CD4-positive, alpha-beta T cell (primary cell): ENCODE data around the gene NFIC. TPM values are rescaled to one million over a fixed set of nuclear protein-coding genes. Genes with fewer than 3 reads are reported as not detected.

Experiments used
- ATAC-seq: fragments of 200-7000 bp; cut with Tn5 transposase; one replicate; pipeline ENCODE4 v1.10.0; 2022; ENCODE audit warnings: mild to moderate bottlenecking; ENCODE audit not compliant: poor library complexity
- CTCF ChIA-PET: fragments of 350-600 bp; sonication (Branson Sonifier 250); formaldehyde crosslinking; loops from one replicate; lab custom pipeline; 2021; ENCODE audit warnings: antibody characterized with exemption, inconsistent platforms; lab: Charles Lee
- POLR2A ChIA-PET: fragments of 350-600 bp; sonication (Branson Sonifier 250); formaldehyde crosslinking; loops from one replicate; lab custom pipeline; 2021; ENCODE audit warnings: antibody characterized with exemption, inconsistent platforms; lab: Charles Lee
- DNase-seq, 14 experiments: peaks; one replicate each; pipeline ENCODE4 v3.0.0-alpha.2; 2013 to 2020; ENCODE audit warnings: mixed read lengths in 2 of 14
- H3K27ac ChIP-seq, 2 donors: one replicate each; pipeline versions ENCODE4 v1.5.1 to v1.7.0; 2013; ENCODE audit warnings: low read length in 2 of 2, low read depth in 1 of 2, mild to moderate bottlenecking in 1 of 2
- H3K27me3 ChIP-seq, 2 experiments: 1 replicate in 1 of 2; 2 replicates in 1 of 2; pipeline versions ENCODE4 v1.6.1 to v1.7.0; 2013; ENCODE audit warnings: low read length in 2 of 2, control low read depth in 1 of 2, mild to moderate bottlenecking in 1 of 2, moderate library complexity in 1 of 2; ENCODE audit not compliant: insufficient read depth in 2 of 2, control insufficient read depth in 1 of 2
- H3K36me3 ChIP-seq: one replicate; pipeline ENCODE4 v1.6.1; 2013; ENCODE audit warnings: low read length, control low read depth; ENCODE audit not compliant: insufficient read depth
- H3K4me1 ChIP-seq: one replicate; pipeline ENCODE4 v1.6.1; 2013; ENCODE audit warnings: low read length, control low read depth; ENCODE audit not compliant: insufficient read depth
- H3K4me3 ChIP-seq: one replicate; pipeline ENCODE4 v1.5.1; 2013; ENCODE audit warnings: mild to moderate bottlenecking, low read length, moderate library complexity
- H3K9me3 ChIP-seq, 2 experiments: 1 replicate in 1 of 2; 2 replicates in 1 of 2; pipeline versions ENCODE4 v1.6.1 to v1.7.0; 2013; ENCODE audit warnings: low read length in 2 of 2, mild to moderate bottlenecking in 2 of 2, control low read depth in 1 of 2, moderate library complexity in 1 of 2; ENCODE audit not compliant: control insufficient read depth in 1 of 2, insufficient read depth in 1 of 2
- H3K27ac Mint-ChIP-seq: one replicate; pipeline ENCODE4 v1.8.0; 2020; ENCODE audit warnings: mixed read lengths
- H3K27me3 Mint-ChIP-seq: one replicate; pipeline ENCODE4 v1.8.0; 2021; ENCODE audit warnings: mixed read lengths
- H3K36me3 Mint-ChIP-seq: one replicate; pipeline ENCODE4 v1.8.0; 2021; ENCODE audit warnings: low read depth, mixed read lengths
- H3K4me1 Mint-ChIP-seq: one replicate; pipeline ENCODE4 v1.8.0; 2021; ENCODE audit warnings: low read depth, mixed read lengths
- H3K4me3 Mint-ChIP-seq: one replicate; pipeline ENCODE4 v1.8.0; 2020; ENCODE audit warnings: mild to moderate bottlenecking, mixed read lengths
- H3K9me3 Mint-ChIP-seq: one replicate; pipeline ENCODE4 v1.8.0; 2020; ENCODE audit warnings: mixed read lengths
- intact Hi-C, 2 experiments: fragments of 100-400 bp; cut with DNase I in 1 of 2; cut with micrococcal nuclease in 1 of 2; formaldehyde crosslinking; loops; one replicate each; pipeline versions ENCODE4 v1.15.1 to v1.9.0; 2023 to 2025; cut with DNase I, micrococcal nuclease
- total RNA-seq, 174 experiments: library from RNA in 2 of 174; stranded (reverse) in 2 of 174; gene quantifications; one replicate each; pipeline ENCODE4 v1.2.3 and lab custom pipeline; 2021 to 2026
- TF ChIP-seq, protein P1 (sequence below): fragments of 200-600 bp; IDR thresholded peaks from one replicate; pipeline ENCODE4 v1.8.0; 2022; ENCODE audit warnings: antibody characterized with exemption, mild to moderate bottlenecking

The NFIC gene
- total RNA-seq, 2 experiments from 2014 or later, result 22.1 to 22.2 TPM

DNA sequence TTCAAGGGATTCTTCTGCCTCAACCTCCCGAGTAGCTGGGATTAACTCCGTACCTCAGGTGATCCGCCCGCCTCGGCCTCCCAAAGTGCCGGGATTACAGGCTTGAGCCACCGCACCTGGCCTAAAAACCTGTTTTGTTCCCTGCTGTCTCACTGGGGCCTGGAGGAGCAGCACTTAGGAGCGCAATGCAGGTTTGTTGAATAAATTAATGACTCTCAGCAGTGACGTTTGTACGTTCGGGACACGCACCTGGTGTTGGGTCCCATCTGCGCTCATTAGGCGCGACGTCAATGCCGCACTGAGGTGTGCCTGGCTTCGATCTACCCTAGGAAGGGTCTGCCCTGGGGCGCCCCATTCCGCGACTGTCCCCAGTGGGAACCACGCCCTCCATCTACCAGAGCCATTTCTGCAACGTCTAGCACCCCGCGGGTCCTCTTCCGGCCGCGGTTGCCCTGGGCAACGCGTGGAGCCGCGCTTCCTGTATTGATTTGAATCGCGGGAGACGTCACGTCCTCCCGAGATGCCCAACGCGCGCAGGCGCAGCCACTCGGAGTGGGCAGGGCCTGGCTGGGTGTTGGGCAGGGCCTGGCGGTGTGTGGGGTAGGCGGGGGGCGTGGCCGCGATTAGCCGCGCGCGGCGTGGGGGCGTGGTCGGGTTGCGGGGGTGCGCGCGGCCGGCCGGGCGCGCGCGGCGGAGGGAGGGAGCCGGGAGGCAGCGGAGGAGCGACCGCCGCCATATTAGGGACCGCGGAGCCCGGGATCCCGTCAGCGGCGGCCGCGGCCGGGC is 139.4 kb downstream of the NFIC start, which contains the start of gene FZR1:
Gene FZR1, plus strand, starts transcription at position 714 of the 786 bp plus-strand sequence. CDS start 16,679 bp downstream, outside the sequence.
- peak within 1 kb of the TSS; percentile 85 to 96 for H3K27ac ChIP-seq
- H3K4me1 ChIP-seq, result peaks cover 53% of the 10 kb centered on the region
- intact Hi-C loops, result loop anchor here (1.0 to 10.0 kb wide), 7 partner anchors 42 to 451 kb away; partner anchors contain the start of genes CACTIN (in 1 of the 2), HMG20B (in 1 of the 2), MFSD12 (in 1 of the 2) and TLE5 (in 1 of the 2)
- CTCF ChIA-PET, result interaction anchor here (0.7 kb wide), 1 partner anchor 194 kb away, joined by 3 read pairs; the partner anchor contains the start of gene PIP5K1C
- Mint-ChIP-seq H3K27me3 (no peaks in the 10 kb centered on the region), H3K9me3 (no peaks in the 10 kb centered on the region), H3K4me1 (peaks cover 48% of the 10 kb centered on the region), H3K27ac (peak within 1 kb of the TSS; percentile 95), H3K36me3 (peaks cover 35% of the 10 kb centered on the region), H3K4me3 (peak within 1 kb of the TSS; percentile 95)
- peaks cover 26% of the 10 kb centered on the region for H3K36me3 ChIP-seq
- DNase-seq (peak; percentile 98 to 100 (median 100)), ATAC-seq (peak; percentile 85)
- POLR2A ChIA-PET, result interaction anchor here (0.7 to 1.0 kb wide), 2 partner anchors 10 to 11 kb away, joined by 3 read pairs; no protein-coding TSS in a partner anchor
- H3K27me3 ChIP-seq, result no peaks in the 10 kb centered on the region
- H3K9me3 ChIP-seq, result no peaks in the 10 kb centered on the region
- H3K4me3 ChIP-seq, result peak within 1 kb of the TSS; percentile 91
- TF ChIP-seq, protein P1, sequence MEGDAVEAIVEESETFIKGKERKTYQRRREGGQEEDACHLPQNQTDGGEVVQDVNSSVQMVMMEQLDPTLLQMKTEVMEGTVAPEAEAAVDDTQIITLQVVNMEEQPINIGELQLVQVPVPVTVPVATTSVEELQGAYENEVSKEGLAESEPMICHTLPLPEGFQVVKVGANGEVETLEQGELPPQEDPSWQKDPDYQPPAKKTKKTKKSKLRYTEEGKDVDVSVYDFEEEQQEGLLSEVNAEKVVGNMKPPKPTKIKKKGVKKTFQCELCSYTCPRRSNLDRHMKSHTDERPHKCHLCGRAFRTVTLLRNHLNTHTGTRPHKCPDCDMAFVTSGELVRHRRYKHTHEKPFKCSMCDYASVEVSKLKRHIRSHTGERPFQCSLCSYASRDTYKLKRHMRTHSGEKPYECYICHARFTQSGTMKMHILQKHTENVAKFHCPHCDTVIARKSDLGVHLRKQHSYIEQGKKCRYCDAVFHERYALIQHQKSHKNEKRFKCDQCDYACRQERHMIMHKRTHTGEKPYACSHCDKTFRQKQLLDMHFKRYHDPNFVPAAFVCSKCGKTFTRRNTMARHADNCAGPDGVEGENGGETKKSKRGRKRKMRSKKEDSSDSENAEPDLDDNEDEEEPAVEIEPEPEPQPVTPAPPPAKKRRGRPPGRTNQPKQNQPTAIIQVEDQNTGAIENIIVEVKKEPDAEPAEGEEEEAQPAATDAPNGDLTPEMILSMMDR, result no peak

DNA sequence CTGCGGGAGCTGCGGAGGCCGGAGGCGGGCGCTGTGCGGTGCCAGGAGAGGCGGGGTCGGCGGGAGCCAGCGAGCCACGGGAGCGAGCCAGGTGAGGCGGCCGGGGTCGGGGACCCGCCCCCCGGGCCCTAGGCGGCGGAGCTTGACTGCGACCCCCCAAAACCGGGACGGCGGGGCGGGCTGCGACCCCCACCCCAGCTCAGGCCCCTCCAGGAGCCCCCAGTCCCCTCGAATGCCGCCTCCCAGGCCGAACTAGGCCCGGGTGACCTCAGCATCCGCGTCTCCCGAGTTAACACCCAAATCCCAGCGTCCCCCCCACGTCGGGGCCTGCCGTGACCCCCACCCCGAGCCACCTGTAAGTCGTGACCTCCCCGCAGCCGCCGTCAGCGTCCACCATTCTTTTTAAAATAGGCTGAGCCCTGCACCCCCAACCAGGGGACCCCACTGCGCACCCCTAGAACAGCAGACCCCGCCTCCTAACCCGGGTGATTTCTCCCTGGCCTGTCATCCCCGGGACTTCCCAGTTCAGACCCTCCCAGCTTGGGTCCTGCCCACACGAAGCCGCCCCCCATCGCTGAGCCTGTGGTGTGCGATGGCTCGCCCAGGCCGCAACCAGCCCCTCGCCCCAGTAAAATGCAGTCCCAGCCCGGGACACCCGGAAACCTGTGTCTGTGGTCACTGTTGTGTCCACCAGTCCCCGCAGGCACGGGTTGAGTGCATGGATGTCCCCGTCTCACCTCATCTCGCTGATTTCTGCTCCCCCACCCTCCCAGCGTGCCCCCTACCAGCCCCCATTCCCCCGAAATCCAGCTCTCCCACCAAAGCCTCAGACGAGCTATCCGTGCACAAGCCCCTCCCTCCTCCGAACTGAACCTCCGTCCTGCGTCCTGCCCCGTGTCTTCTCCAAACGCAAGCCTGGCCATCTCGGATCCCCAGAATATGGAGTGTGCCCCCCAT is 140.3 kb downstream of the NFIC start:
- H3K9me3 Mint-ChIP-seq, result no peaks in the 10 kb centered on the region
- CTCF ChIA-PET, result interaction anchor here (1.0 kb wide), 1 partner anchor 38 kb away, joined by 3 read pairs; no protein-coding TSS in a partner anchor
- no peaks in the 10 kb centered on the region for H3K27me3 ChIP-seq
- intact Hi-C loops, result loop anchor here (1.0 to 10.0 kb wide), 7 partner anchors 41 to 452 kb away; partner anchors contain the start of genes CACTIN (in 1 of the 2), HMG20B (in 1 of the 2), MFSD12 (in 1 of the 2) and TLE5 (in 1 of the 2)
- H3K27ac Mint-ChIP-seq, result peak overlapping the region; percentile 95
- ATAC-seq (no peak), DNase-seq (peak in 8 of 14 experiments; percentile 12 to 74 (median 30))
- H3K4me3 ChIP-seq, result peak overlapping the region; percentile 91
- H3K4me1 ChIP-seq, result peaks cover 53% of the 10 kb centered on the region
- peaks cover 35% of the 10 kb centered on the region for H3K36me3 Mint-ChIP-seq
- H3K4me3 Mint-ChIP-seq, result peak overlapping the region; percentile 92
- H3K36me3 ChIP-seq, result peaks cover 34% of the 10 kb centered on the region
- no peaks in the 10 kb centered on the region for H3K9me3 ChIP-seq
- peaks cover 44% of the 10 kb centered on the region for H3K4me1 Mint-ChIP-seq
- H3K27me3 Mint-ChIP-seq, result no peaks in the 10 kb centered on the region
- POLR2A ChIA-PET, result interaction anchor here (1.0 kb wide), 1 partner anchor 9 kb away, joined by 3 read pairs; no protein-coding TSS in a partner anchor
- H3K27ac ChIP-seq, result peak overlapping the region in 1 of 2 donors; percentile 50
- TF ChIP-seq, protein P1, result no peak
